Cardiac septum (tissue), 1 donor: Measurements from ENCODE around the gene SCGB1C1. TPM values are rescaled to one million over a fixed set of nuclear protein-coding genes. Genes with fewer than 3 reads are reported as not detected.

Experiments
- DNase-seq: peaks from one replicate; pipeline ENCODE4 v3.0.0-alpha.2; 2020; ENCODE audit warnings: low spot score
- intact Hi-C: fragments of 100-400 bp; cut with DNase I; formaldehyde crosslinking; loops from one replicate; pipeline ENCODE4 v1.14.0; 2022
- total RNA-seq: library from RNA; stranded (reverse); fragmentation: NEBNext Ultra II Directional; extraction: Animal tissue kit (Norgen Biotek cat#: 25700); gene quantifications from one replicate; pipeline ENCODE4 v1.2.1, GENCODE V29; 2021
- donor health status: DM: no; HTN: no; CAD: no.

SCGB1C1 gene
- total RNA-seq, 1 donor from 2014 or later = not detected

- peak; percentile 71 for DNase-seq
- intact Hi-C loops = no loop called here
These were observed 11.2 kb downstream of the SCGB1C1 start for GRCh38 chr11:203945-204586.

- intact Hi-C loops = loop anchor here (5.0 kb wide), 1 partner anchor 153 kb away; no protein-coding TSS in a partner anchor
- DNase-seq = peak; percentile 36
These were observed 11.8 kb downstream of the SCGB1C1 start for GRCh38 chr11:204587-205109.

- peak; percentile 51 for DNase-seq
These were observed 12.5 kb downstream of the SCGB1C1 start for GRCh38 chr11:205221-206001.

DNA sequence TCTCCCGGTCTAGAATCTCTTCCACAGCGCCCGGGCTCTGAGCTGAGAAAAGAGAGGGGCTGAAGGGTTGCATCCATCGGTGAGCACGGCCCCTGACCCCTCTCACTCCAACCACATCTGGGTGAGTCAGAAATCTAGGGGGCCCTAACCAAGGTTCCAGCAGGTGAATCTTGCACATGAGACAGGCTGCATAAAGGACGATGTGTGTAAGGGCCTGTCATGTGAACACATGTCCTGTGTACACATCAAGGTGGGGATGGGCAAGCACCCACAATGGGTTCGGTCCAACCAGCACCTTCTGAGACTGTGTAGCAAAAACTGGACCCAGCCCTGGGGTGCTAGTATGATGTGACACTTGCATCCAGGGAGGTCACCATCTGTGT lies 13.1 kb downstream of the SCGB1C1 start:
- DNase-seq = peak; percentile 73

More at GRCh38 chr11:205221-206001, 12.5 kb downstream of the SCGB1C1 start:
- intact Hi-C loops = loop anchor here (5.0 kb wide), 1 partner anchor 152 kb away; no protein-coding TSS in a partner anchor

DNA sequence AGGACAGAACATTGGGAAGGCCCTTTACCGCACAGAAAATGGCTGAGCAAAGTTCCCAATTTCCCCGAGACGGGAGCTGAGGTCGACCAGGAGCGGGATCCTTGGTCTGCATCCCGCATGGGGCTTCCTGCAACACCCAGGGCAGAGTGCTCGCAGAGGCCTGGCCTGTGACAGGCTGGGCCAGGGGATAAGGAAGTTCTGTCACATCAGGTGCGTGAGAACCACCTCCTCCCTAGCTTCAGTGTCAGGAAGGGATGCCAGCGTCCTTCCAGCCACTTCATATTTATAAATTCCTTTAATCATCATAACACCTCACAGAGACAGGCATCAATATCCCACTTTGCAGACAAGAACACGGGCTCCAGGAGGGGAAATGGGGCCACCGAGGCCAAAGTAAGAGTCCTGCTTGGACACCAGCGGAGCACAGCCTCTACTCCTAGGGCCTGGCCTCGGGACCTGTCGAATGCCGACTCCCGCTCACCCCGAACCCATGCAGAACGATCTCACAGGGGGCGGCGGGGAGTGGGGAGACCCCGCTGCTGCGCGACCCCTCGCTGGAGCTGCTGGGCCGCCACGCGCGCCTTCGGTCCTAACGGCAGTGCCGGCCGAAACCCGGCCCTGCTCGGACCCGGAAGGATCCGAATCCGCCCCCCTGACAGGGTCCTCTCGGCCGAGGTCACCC lies 13.8 kb downstream of the SCGB1C1 start:
- intact Hi-C loops = loop anchor here (5.0 kb wide), 1 partner anchor 151 kb away; no protein-coding TSS in a partner anchor
- DNase-seq = peak; percentile 63

More for the DNA sequence above, 13.1 kb downstream of the SCGB1C1 start:
- intact Hi-C loops = loop anchor here (5.0 kb wide), 1 partner anchor 151 kb away; no protein-coding TSS in a partner anchor

- intact Hi-C loops = loop anchor here (5.0 kb wide), 1 partner anchor 150 kb away; no protein-coding TSS in a partner anchor
- DNase-seq = peak; percentile 98
These were observed 14.5 kb downstream of the SCGB1C1 start, which contains the start of the genes BET1L and RIC8A for GRCh38 chr11:207208-207862. TSS of gene BET1L (minus strand) at chr11:207399. CDS start at chr11:207321, 78 bp downstream. TSS of gene RIC8A (plus strand) at chr11:207708. CDS start at chr11:208855, 1,147 bp downstream.

DNA sequence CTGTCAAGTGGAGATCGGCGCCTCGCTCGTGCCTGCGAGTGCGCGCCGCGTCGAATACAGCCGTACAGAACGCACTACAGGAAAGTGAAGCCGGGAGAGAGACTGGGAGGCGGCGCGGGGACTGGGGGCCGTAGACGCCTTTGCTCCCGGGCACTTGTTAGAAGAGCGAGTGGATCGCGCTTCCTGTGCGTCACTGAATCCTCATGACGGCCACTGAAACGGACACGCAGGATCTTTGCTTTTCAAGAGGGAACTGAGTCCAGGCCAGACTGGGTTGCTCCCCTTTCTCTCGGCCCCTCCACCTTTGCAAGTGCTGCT lies 14.9 kb downstream of the SCGB1C1 start:
- no peak for DNase-seq
- intact Hi-C loops = loop anchor here (1.0 to 5.0 kb wide), 3 partner anchors 28 to 242 kb away; partner anchors contain the start of genes PSMD13, PTDSS2 and SIRT3

DNA sequence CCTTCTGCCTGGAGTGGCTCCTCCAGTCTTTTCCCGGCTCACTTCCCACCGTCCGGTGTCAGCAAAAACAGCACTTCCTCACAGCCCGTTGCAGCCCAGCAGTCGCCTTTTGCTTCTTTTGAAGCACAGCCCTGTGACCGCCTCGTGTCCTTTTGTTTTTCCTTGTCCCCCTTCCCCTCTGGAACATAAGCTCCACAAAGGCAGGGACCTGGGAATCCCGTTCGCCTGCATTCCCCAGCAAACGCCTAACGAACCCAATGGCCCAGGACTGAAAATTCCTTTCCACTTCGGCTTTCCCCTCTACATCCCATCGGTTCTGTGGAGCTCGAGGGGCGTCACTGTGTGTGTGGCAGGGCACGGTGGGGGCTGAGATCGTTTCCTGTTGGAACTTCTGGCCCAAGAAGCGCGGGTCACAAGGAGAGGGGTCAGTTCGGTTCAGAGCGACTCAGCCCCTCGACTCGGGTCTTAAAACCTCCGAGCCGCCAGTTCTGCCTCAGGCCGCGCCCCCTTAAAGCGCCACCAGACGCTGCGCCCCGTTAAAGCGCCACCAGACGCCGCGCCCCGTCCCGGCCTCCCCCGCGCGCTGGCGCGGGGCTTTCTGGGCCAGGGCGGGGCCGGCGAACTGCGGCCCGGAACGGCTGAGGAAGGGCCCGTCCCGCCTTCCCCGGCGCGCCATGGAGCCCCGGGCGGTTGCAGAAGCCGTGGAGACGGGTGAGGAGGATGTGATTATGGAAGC lies 15.5 kb downstream of the SCGB1C1 start:
- intact Hi-C loops = loop anchor here (1.0 to 5.0 kb wide), 3 partner anchors 28 to 242 kb away; partner anchors contain the start of genes PSMD13, PTDSS2 and SIRT3
- peak; percentile 91 for DNase-seq

- DNase-seq = no peak
- intact Hi-C loops = loop anchor here (1.0 to 5.0 kb wide), 3 partner anchors 27 to 241 kb away; partner anchors contain the start of genes PSMD13, PTDSS2 and SIRT3
These were observed 16.0 kb downstream of the SCGB1C1 start for GRCh38 chr11:208917-209260.

DNA sequence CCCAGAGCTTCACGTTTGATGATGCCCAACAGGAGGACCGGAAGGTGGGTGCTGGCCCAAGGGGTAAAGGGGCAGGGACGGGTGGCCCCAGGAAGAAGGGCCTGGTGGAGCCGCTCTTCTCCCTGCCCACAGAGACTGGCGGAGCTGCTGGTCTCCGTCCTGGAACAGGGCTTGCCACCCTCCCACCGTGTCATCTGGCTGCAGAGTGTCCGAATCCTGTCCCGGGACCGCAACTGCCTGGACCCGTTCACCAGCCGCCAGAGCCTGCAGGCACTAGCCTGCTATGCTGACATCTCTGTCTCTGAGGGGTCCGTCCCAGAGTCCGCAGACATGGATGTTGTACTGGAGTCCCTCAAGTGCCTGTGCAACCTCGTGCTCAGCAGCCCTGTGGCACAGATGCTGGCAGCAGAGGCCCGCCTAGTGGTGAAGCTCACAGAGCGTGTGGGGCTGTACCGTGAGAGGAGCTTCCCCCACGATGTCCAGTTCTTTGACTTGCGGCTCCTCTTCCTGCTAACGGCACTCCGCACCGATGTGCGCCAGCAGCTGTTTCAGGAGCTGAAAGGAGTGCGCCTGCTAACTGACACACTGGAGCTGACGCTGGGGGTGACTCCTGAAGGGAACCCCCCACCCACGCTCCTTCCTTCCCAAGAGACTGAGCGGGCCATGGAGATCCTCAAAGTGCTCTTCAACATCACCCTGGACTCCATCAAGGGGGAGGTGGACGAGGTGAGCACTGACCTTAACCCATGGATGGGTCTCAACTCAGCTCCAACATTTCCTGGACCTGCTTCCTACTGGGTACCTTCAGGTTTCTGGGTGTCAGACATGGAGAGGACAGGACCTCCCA lies 16.6 kb downstream of the SCGB1C1 start:
- intact Hi-C loops = loop anchor here (5.0 kb wide), 1 partner anchor 148 kb away; no protein-coding TSS in a partner anchor
- peak; percentile 74 for DNase-seq

DNA sequence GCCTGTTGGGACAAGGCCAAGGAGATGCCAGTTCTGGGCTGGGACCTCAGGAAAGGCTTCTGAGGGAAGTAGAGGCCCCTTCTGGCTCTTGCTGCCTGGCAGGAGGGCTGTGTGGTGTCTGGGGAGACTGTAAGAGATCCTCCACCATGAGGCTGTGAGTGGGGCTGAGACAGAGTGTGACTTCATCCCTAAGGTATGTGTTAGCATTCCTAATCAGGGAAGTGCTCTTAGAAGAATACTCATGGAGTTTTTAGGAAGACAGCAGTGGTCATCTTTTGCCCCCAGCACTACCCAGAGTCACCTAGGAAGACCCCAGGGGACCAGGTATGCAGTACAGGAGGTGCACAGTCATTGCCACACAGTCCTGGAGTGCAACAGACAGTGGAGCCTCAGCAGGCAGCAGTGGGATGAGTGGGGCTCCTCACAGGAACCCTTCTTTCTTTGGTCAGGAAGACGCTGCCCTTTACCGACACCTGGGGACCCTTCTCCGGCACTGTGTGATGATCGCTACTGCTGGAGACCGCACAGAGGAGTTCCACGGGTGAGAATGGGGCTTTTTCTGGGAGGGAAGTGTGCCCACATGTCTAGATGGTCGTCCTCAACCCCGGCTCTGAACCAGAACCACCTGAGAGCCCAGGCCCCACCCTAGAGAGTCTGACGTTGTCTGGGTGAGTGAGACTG lies 17.4 kb downstream of the SCGB1C1 start:
- intact Hi-C loops = no loop called here
- DNase-seq = peak; percentile 29

DNA sequence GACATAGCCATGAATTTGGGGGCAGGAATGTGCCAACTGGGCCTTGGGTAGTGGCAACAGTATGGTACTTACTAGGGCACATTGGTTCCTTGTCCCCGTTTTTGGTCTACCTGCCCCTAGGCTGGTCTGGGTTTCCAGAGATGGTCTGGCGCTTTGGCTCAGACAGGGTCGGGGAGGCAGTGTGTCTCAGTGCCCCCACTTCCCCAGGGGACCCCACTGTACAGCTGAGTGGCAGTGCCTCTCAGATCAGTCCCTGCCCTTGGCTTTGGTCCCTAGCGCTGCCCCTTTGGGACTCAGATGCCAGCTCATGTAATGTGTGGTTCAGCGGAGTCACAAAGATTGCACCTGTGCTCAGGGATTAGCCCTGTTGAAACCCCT lies 17.9 kb downstream of the SCGB1C1 start:
- intact Hi-C loops = no loop called here
- peak; percentile 7 for DNase-seq

DNA sequence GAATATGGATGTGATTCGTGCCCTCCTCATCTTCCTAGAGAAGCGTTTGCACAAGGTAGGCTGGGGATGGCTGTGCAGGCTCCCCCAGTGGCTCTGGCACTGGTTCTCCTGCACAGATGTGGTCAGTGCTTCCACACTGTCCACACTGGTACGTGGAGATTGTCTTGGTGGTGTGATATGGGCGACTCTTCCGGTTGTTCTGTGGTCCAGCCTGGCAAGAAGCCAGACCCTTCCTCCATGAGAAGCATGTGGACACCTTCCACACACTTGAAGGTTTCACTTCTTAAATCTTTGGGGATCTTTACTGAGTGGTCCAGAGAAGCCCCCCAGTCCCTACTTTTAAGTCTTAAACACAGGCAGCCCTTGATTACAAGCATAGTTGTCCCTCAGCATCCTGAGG lies 18.4 kb downstream of the SCGB1C1 start:
- DNase-seq = peak; percentile 6
- intact Hi-C loops = no loop called here

DNA sequence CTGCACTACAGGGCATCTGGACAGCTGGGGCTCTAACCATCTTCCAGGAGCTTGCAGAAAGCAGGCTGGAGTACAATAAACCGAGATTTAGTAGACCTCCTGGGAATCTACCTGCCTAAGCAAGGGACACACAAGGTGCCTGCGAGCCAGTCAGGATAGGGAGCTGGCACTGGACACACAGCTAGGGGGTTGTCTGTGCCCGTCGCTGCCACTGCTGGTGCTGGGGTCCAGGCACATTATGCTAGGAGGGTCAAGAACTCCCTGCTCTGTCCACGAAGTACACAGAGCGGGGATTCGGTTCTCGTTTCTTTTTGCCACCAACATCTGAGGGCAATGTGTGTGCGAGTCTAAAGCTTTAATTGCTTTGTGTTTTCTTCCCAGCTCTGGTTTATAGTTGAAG lies 18.9 kb downstream of the SCGB1C1 start:
- intact Hi-C loops = no loop called here
- no peak for DNase-seq

DNA sequence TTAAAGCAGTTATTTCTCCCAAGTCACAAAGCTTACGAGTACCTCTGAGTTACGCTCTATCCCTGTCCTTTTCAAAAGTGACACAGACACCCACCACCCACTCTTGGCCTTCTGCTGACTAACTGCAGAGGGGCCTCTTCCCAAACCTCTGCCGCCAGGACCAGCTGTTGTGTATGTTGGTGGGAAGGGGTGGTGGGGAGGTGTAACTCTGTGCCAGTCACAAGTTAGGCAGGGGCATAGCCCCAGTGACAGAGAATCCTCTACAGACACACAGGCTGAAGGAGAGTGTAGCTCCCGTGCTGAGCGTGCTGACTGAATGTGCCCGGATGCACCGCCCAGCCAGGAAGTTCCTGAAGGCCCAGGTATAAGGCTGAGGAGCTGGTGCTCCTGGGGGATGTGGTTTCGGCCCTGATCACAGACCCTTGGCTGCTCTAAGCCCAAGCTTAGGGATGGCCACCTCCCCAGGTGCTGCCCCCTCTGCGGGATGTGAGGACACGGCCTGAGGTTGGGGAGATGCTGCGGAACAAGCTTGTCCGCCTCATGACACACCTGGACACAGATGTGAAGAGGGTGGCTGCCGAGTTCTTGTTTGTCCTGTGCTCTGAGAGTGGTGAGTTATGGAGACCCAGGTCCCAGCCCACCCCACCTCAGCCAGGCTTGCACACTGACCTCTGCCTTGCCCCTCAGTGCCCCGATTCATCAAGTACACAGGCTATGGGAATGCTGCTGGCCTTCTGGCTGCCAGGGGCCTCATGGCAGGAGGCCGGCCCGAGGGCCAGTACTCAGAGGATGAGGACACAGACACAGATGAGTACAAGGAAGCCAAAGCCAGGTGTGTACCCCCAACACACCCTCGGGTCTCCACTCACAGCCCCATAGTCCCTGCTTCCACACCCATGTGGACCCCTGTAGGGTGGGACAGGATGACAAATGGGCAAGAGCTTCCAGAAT lies 19.5 kb downstream of the SCGB1C1 start:
- DNase-seq = no peak
- intact Hi-C loops = no loop called here

- intact Hi-C loops = no loop called here
- no peak for DNase-seq
These were observed 20.2 kb downstream of the SCGB1C1 start for GRCh38 chr11:213111-213510.
